B cell (primary cell): ENCODE measurements around the gene TMED5. TPM values are rescaled to one million over a fixed set of nuclear protein-coding genes. Genes with fewer than 3 reads are reported as not detected.

Experiments used
- ATAC-seq: fragments of 200-7000 bp; cut with Tn5 transposase; one replicate; pipeline ENCODE4 v1.10.0; 2021; ENCODE audit warnings: low read depth, mild to moderate bottlenecking, moderate number of reproducible peaks, moderate library complexity
- CTCF ChIA-PET: fragments of 350-600 bp; sonication (Branson Sonifier 250); formaldehyde crosslinking; loops from one replicate; lab custom pipeline; 2021; ENCODE audit warnings: antibody characterized with exemption, inconsistent platforms; lab: Charles Lee
- POLR2A ChIA-PET: fragments of 350-600 bp; sonication (Branson Sonifier 250); formaldehyde crosslinking; loops from one replicate; lab custom pipeline; 2021; ENCODE audit warnings: antibody characterized with exemption; lab: Charles Lee
- DNase-seq: peaks from one replicate; pipeline ENCODE4 v3.0.0; 2013
- H2AFZ ChIP-seq: 2 replicates; pipeline ENCODE4 v1.6.1; 2012; ENCODE audit warnings: mild to moderate bottlenecking, low read depth, low read length; ENCODE audit not compliant: insufficient read depth, poor library complexity, severe bottlenecking
- H3K27ac ChIP-seq, 2 donors: 1 replicate in 1 of 2; 2 replicates in 1 of 2; pipeline ENCODE4 v1.5.1; 2012 to 2013; ENCODE audit warnings: low read length in 2 of 2, mild to moderate bottlenecking in 2 of 2, moderate library complexity in 1 of 2
- H3K27me3 ChIP-seq, 4 experiments: fragments of 200-600 bp in 1 of 4; sonication (generic) in 1 of 4; replicated peaks in 1 of 4; 1 replicate in 2 of 4; 2 replicates in 2 of 4; pipeline versions ENCODE4 v1.6.1 to v1.7.0; 2013 to 2016; ENCODE audit warnings: low read length in 3 of 4, mild to moderate bottlenecking in 2 of 4, mixed read lengths in 1 of 4, moderate library complexity in 1 of 4; ENCODE audit not compliant: insufficient read depth in 4 of 4, control insufficient read depth in 3 of 4; ENCODE audit errors: control extremely low read depth in 1 of 4
- H3K36me3 ChIP-seq, 2 experiments: replicated peaks in 1 of 2; 1 replicate in 1 of 2; 2 replicates in 1 of 2; pipeline versions ENCODE4 v1.6.1 to v1.7.1; 2013; ENCODE audit warnings: low read length in 1 of 2; ENCODE audit not compliant: insufficient read depth in 2 of 2, control insufficient read depth in 1 of 2; ENCODE audit errors: control extremely low read depth in 1 of 2, extremely low read depth in 1 of 2
- H3K4me1 ChIP-seq, 2 donors: fragments of 200-600 bp in 1 of 2; sonication (generic) in 1 of 2; 1 replicate in 1 of 2; 2 replicates in 1 of 2; pipeline versions ENCODE4 v1.5.1 to v1.6.1; 2013 to 2017; ENCODE audit warnings: low read length in 2 of 2; ENCODE audit not compliant: control insufficient read depth in 2 of 2, insufficient read depth in 2 of 2
- H3K4me2 ChIP-seq: replicated peaks from 2 replicates; pipeline ENCODE3; 2012; ENCODE audit warnings: mild to moderate bottlenecking, low read depth, low read length; ENCODE audit not compliant: poor library complexity, severe bottlenecking
- H3K4me3 ChIP-seq, 5 experiments: fragments of 200-600 bp in 1 of 5; sonication (generic) in 1 of 5; 1 replicate in 3 of 5; 2 replicates in 2 of 5; pipeline versions ENCODE4 v1.5.1 to v1.7.0; 2011 to 2016; ENCODE audit warnings: low read length in 4 of 5, mild to moderate bottlenecking in 4 of 5, low read depth in 2 of 5, control low read depth in 1 of 5, moderate library complexity in 1 of 5; ENCODE audit not compliant: insufficient read depth in 1 of 5; ENCODE audit errors: control extremely low read depth in 1 of 5, extremely low read depth in 1 of 5
- H3K79me2 ChIP-seq: fragments of 200-600 bp; sonication (generic); one replicate; pipeline ENCODE4 v1.6.0; 2016; ENCODE audit warnings: low read length; ENCODE audit not compliant: control insufficient read depth, insufficient read depth
- H3K9ac ChIP-seq: fragments of 200-600 bp; sonication (generic); 2 replicates; pipeline ENCODE4 v1.6.1; 2017; ENCODE audit warnings: mild to moderate bottlenecking, low read length, moderate library complexity
- H3K9me3 ChIP-seq, 3 donors: one replicate each; pipeline versions ENCODE4 v1.6.1 to v1.7.1; 2013; ENCODE audit warnings: low read length in 2 of 3; ENCODE audit not compliant: control insufficient read depth in 2 of 3, insufficient read depth in 1 of 3; ENCODE audit errors: control extremely low read depth in 1 of 3
- H4K20me1 ChIP-seq: 2 replicates; pipeline ENCODE4 v1.6.0; 2012; ENCODE audit warnings: mild to moderate bottlenecking, low read length; ENCODE audit not compliant: insufficient read depth, control insufficient read depth, poor library complexity, severe bottlenecking
- H3K27ac Mint-ChIP-seq: one replicate; pipeline ENCODE4 v1.8.0; 2021; ENCODE audit warnings: mixed read lengths
- H3K27me3 Mint-ChIP-seq: one replicate; pipeline ENCODE4 v1.8.0; 2021; ENCODE audit warnings: mixed read lengths
- H3K4me1 Mint-ChIP-seq: one replicate; pipeline ENCODE4 v1.8.0; 2021; ENCODE audit warnings: mixed read lengths
- H3K4me3 Mint-ChIP-seq: one replicate; pipeline ENCODE4 v1.8.0; 2021; ENCODE audit warnings: mixed read lengths
- H3K9me3 Mint-ChIP-seq: one replicate; pipeline ENCODE4 v1.8.0; 2022; ENCODE audit warnings: mixed read lengths; ENCODE audit not compliant: insufficient read depth
- EZH2 ChIP-seq: IDR thresholded peaks from 2 replicates; pipeline ENCODE4 v1.6.1; 2012; ENCODE audit warnings: borderline replicate concordance, low read depth, mild to moderate bottlenecking, moderate library complexity, low read length; ENCODE audit not compliant: insufficient read depth, poor library complexity, severe bottlenecking
- WGBS: methylation state at CpG from one replicate; pipeline ENCODE4 v1.1.5; 2013; ENCODE audit warnings: missing lambda C conversion rate; ENCODE audit not compliant: insufficient coverage; 5-methylcytosine and 5-hydroxymethylcytosine counted together
- intact Hi-C: fragments of 100-400 bp; cut with micrococcal nuclease; formaldehyde crosslinking; loops from one replicate; pipeline ENCODE4 v1.10.0; 2022
- polyA plus RNA-seq: library from polyadenylated mRNA; depleted of rRNA; stranded (reverse); fragments of >200 nt; gene quantifications from 2 replicates; pipeline ENCODE4 v1.2.3, GENCODE V29; 2012
- total RNA-seq, 2 donors: library from RNA; stranded (reverse); fragments of 120-200 nt in 1 of 2; gene quantifications; 1 replicate in 1 of 2; 2 replicates in 1 of 2; pipeline versions ENCODE4 v1.2.3 to v1.2.4, GENCODE V29; 2013 to 2022
- TF ChIP-seq, protein P1 (sequence below): fragments of 200-600 bp; IDR thresholded peaks from one replicate; pipeline ENCODE4 v1.8.0; 2022; ENCODE audit warnings: antibody characterized with exemption, mild to moderate bottlenecking

The TMED5 gene
- total and polyA plus RNA-seq, 2 donors (not counting 1 experiment from before 2014, with no cell fraction given) = 23.7 to 46.1 TPM

DNA sequence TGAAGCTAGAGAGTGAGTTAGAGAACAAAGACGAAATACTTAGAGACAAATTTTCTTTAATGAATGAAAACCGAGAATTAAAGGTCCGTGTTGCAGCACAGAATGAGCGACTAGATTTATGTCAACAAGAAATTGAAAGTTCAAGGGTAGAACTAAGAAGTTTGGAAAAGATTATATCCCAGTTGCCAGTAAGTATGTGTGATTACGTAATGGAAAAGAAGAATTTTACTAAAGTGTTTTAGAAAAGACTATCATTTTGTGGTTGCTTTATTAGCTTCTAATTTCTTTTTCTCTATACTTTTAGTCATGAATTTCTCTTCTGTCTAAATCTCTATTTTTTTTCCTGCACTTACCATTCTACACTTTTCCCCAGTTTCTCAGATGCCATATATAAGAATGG is 27.0 kb upstream of the TMED5 start:
- Histone ChIP-seq H3K36me3 (peaks cover 9 to 17% of the 10 kb centered on the region in 2 experiments), H3K9me3 (no peaks in the 10 kb centered on the region), H3K4me1 (no peaks in the 10 kb centered on the region), H3K27ac (no peak overlapping the region), H3K4me3 (no peak overlapping the region), H3K27me3 (no peaks in the 10 kb centered on the region), H3K79me2 (no peaks in the 10 kb centered on the region), H3K4me2 (no peak overlapping the region), H2AFZ (no peak overlapping the region), H4K20me1 (no peaks in the 10 kb centered on the region), H3K9ac (no peak overlapping the region)
- POLR2A ChIA-PET = no interaction called here
- H3K4me1 Mint-ChIP-seq = no peaks in the 10 kb centered on the region
- DNase-seq (no peak), ATAC-seq (no peak)
- H3K9me3 Mint-ChIP-seq = no peaks in the 10 kb centered on the region
- 96% methylated on average over 3 of the region's 5 CpGs for WGBS
- no peaks in the 10 kb centered on the region for H3K27me3 Mint-ChIP-seq
- no peak overlapping the region for H3K27ac Mint-ChIP-seq
- CTCF ChIA-PET = no interaction called here
- intact Hi-C loops = no loop called here
- H3K4me3 Mint-ChIP-seq = no peak overlapping the region
- TF ChIP-seq, protein P1, sequence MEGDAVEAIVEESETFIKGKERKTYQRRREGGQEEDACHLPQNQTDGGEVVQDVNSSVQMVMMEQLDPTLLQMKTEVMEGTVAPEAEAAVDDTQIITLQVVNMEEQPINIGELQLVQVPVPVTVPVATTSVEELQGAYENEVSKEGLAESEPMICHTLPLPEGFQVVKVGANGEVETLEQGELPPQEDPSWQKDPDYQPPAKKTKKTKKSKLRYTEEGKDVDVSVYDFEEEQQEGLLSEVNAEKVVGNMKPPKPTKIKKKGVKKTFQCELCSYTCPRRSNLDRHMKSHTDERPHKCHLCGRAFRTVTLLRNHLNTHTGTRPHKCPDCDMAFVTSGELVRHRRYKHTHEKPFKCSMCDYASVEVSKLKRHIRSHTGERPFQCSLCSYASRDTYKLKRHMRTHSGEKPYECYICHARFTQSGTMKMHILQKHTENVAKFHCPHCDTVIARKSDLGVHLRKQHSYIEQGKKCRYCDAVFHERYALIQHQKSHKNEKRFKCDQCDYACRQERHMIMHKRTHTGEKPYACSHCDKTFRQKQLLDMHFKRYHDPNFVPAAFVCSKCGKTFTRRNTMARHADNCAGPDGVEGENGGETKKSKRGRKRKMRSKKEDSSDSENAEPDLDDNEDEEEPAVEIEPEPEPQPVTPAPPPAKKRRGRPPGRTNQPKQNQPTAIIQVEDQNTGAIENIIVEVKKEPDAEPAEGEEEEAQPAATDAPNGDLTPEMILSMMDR = no peak
- TF ChIP-seq EZH2 = no peak

DNA sequence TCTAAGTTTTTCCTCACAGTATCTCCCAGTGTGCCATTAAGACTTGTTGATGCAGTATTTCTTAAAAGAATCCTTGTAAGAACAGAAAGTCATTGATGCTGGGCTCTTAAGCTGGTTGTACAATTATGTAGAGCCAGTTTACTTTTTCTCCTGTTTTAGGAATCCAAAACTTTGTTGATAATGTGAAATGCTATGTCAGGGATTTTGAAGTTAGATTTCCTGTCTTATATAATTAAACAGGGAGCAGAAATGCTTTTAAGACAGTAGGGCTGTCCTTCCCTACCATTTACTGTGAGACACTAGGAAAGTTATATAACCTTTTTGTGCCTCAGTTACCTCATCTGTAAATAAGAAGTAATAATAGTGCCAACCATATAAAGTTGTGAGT is 26.3 kb upstream of the TMED5 start:
- Mint-ChIP-seq H3K4me3 (no peak overlapping the region), H3K4me1 (no peaks in the 10 kb centered on the region), H3K27me3 (no peaks in the 10 kb centered on the region), H3K27ac (no peak overlapping the region), H3K9me3 (no peaks in the 10 kb centered on the region)
- H3K36me3 ChIP-seq = peaks cover 9 to 22% of the 10 kb centered on the region in 2 experiments
- no peaks in the 10 kb centered on the region for H3K79me2 ChIP-seq
- no peaks in the 10 kb centered on the region for H3K27me3 ChIP-seq
- no peaks in the 10 kb centered on the region for H4K20me1 ChIP-seq
- intact Hi-C loops = no loop called here
- no peak overlapping the region for H3K9ac ChIP-seq
- H3K27ac ChIP-seq = no peak overlapping the region
- DNase-seq = no peak
- POLR2A ChIA-PET = no interaction called here
- H3K4me3 ChIP-seq = no peak overlapping the region
- H3K9me3 ChIP-seq = no peaks in the 10 kb centered on the region
- no peak for ATAC-seq
- no peak for TF ChIP-seq EZH2
- TF ChIP-seq, protein P1 = no peak
- no peaks in the 10 kb centered on the region for H3K4me1 ChIP-seq
- CTCF ChIA-PET = no interaction called here
- H2AFZ ChIP-seq = no peak overlapping the region
- H3K4me2 ChIP-seq = no peak overlapping the region
